ENCODE measurements around the gene TOX2.
A peak's percentile ranks its signal among the peaks of the same experiment; 100 is the strongest.

Gene TOX2

GRCh38 chr20:43959079-43959919 lies 44.6 kb downstream of the TOX2 start:
- DNase-seq (ENCODE audit: low read depth), result peak; percentile 29

- no peak for DNase-seq (ENCODE audit: low read depth)
Observed at GRCh38 chr20:43959920-43960227, 45.2 kb downstream of the TOX2 start.

- no peak for DNase-seq (ENCODE audit: low read depth)
Observed at GRCh38 chr20:43960231-43960630, 45.6 kb downstream of the TOX2 start.

GRCh38 chr20:43961116-43961515 lies 46.5 kb downstream of the TOX2 start:
- DNase-seq (ENCODE audit: low read depth), result no peak

- no peak for DNase-seq (ENCODE audit: low read depth)
Observed at GRCh38 chr20:43961541-43962471, 47.2 kb downstream of the TOX2 start.

- DNase-seq (ENCODE audit: low read depth), result no peak
Observed at GRCh38 chr20:43962530-43962929, 47.9 kb downstream of the TOX2 start.

- DNase-seq (ENCODE audit: low read depth), result peak; percentile 67
Observed at GRCh38 chr20:43963233-43963632, 48.6 kb downstream of the TOX2 start.

- DNase-seq (ENCODE audit: low read depth), result peak; percentile 55
Observed at GRCh38 chr20:43963872-43964791, 49.5 kb downstream of the TOX2 start.

- no peak for DNase-seq (ENCODE audit: low read depth)
Observed at GRCh38 chr20:43968341-43969000, 53.8 kb downstream of the TOX2 start.

GRCh38 chr20:43969028-43969447 lies 54.4 kb downstream of the TOX2 start:
- DNase-seq (ENCODE audit: low read depth), result no peak

GRCh38 chr20:43969501-43970182 lies 55.0 kb downstream of the TOX2 start:
- DNase-seq (ENCODE audit: low read depth), result no peak

- no peak for DNase-seq (ENCODE audit: low read depth)
Observed at GRCh38 chr20:43971267-43971666, 56.6 kb downstream of the TOX2 start.

- no peak for DNase-seq (ENCODE audit: low read depth)
Observed at GRCh38 chr20:43972051-43972450, 57.4 kb downstream of the TOX2 start.

- no peak for DNase-seq (ENCODE audit: low read depth)
Observed at GRCh38 chr20:43972692-43973091, 58.0 kb downstream of the TOX2 start.

GRCh38 chr20:43973231-43973630 lies 58.6 kb downstream of the TOX2 start:
- no peak for DNase-seq (ENCODE audit: low read depth)

- DNase-seq (ENCODE audit: low read depth), result no peak
Observed at GRCh38 chr20:43973671-43974450, 59.2 kb downstream of the TOX2 start.

GRCh38 chr20:43974695-43975094 lies 60.0 kb downstream of the TOX2 start:
- DNase-seq (ENCODE audit: low read depth), result no peak

GRCh38 chr20:43975096-43975768 lies 60.6 kb downstream of the TOX2 start:
- DNase-seq (ENCODE audit: low read depth), result peak; percentile 93

GRCh38 chr20:43976547-43976946 lies 61.9 kb downstream of the TOX2 start:
- DNase-seq (ENCODE audit: low read depth), result no peak
